ENCODE data around the gene DDX47. TPM values are rescaled to one million over a fixed set of nuclear protein-coding genes. Genes with fewer than 3 reads are reported as not detected.

DDX47 gene
- total and polyA plus RNA-seq, 2 of the 13 experiments (the other 11 are each of a cell fraction or from before 2014, with no cell fraction given): 48.5 to 78.7 TPM

DNA sequence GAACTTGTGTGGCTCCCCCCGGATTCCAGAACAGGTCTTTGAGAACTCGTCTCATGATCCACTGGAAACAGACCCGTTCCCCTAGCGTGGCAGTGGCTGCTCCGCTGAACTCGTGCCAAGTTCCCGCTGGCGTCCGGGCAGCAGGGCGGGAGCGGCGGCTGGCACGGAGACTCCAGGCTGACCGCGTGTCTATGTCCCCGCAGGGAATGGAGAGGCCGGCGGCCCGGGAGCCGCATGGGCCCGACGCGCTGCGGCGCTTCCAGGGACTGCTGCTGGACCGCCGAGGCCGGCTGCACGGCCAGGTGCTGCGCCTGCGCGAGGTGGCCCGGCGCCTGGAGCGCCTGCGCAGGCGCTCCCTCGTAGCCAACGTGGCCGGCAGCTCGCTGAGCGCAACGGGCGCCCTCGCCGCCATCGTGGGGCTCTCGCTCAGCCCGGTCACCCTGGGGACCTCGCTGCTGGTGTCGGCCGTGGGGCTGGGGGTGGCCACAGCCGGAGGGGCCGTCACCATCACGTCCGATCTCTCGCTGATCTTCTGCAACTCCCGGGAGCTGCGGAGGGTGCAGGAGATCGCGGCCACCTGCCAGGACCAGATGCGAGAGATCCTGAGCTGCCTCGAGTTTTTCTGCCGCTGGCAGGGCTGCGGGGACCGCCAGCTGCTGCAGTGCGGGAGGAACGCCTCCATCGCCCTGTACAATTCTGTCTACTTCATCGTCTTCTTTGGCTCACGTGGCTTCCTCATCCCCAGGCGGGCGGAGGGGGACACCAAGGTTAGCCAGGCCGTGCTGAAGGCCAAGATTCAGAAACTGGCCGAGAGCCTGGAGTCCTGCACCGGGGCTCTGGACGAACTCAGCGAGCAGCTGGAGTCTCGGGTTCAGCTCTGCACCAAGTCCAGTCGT lies 26.2 kb upstream of the DDX47 start (continued):
- TF ChIP-seq ZNF761 (CRISPR knock-in tag; conservative IDR thresholded peaks at IDR 0.05) (peak; percentile 90), ARID5B (CRISPR knock-in tag; IDR thresholded peaks at IDR 0.05) (peak; percentile 50; the same call in 1 of the 2 replicates), ZNF446 (CRISPR knock-in tag; IDR thresholded peaks at IDR 0.05) (peak; percentile 77; the same call in 1 of the 2 replicates), ATF1 (CRISPR knock-in tag; IDR thresholded peaks at IDR 0.05) (no peak), POLR2A (IDR thresholded peaks at IDR 0.05; ENCODE audit: insufficient read depth in 1 of 2, low read depth in 2 of 2, low read length in 2 of 2) (peak in 1 of 2 experiments; percentile 50; a peak in 2 of 4 replicates), POLR2AphosphoS2 (IDR thresholded peaks at IDR 0.05; ENCODE audit: low read depth, low read length) (no peak), GTF2F1 (IDR thresholded peaks at IDR 0.05; ENCODE audit: low read length) (no peak), TFAP4 (IDR thresholded peaks at IDR 0.05; ENCODE audit: borderline replicate concordance, low read depth) (no peak), ZNF383 (CRISPR knock-in tag; IDR thresholded peaks at IDR 0.05; ENCODE audit: borderline replicate concordance) (0 out of 2 replicates have a peak, but pooled peaks have one; percentile 54)
- TF ChIP-seq, protein P1, sequence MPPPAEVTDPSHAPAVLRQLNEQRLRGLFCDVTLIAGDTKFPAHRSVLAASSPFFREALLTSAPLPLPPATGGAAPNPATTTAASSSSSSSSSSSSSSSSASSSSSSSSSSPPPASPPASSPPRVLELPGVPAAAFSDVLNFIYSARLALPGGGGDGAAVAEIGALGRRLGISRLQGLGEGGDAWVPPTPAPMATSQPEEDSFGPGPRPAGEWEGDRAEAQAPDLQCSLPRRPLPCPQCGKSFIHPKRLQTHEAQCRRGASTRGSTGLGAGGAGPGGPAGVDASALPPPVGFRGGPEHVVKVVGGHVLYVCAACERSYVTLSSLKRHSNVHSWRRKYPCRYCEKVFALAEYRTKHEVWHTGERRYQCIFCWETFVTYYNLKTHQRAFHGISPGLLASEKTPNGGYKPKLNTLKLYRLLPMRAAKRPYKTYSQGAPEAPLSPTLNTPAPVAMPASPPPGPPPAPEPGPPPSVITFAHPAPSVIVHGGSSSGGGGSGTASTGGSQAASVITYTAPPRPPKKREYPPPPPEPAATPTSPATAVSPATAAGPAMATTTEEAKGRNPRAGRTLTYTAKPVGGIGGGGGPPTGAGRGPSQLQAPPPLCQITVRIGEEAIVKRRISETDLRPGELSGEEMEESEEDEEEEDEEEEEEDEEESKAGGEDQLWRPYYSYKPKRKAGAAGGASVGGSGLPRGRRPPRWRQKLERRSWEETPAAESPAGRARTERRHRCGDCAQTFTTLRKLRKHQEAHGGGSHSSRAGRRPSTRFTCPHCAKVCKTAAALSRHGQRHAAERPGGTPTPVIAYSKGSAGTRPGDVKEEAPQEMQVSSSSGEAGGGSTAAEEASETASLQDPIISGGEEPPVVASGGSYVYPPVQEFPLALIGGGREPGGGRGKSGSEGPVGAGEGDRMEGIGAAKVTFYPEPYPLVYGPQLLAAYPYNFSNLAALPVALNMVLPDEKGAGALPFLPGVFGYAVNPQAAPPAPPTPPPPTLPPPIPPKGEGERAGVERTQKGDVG (CRISPR knock-in tag; IDR thresholded peaks at IDR 0.05; ENCODE audit: borderline replicate concordance): peak; percentile 66; the same call in 1 of the 2 replicates
- TF ChIP-seq, protein P2, sequence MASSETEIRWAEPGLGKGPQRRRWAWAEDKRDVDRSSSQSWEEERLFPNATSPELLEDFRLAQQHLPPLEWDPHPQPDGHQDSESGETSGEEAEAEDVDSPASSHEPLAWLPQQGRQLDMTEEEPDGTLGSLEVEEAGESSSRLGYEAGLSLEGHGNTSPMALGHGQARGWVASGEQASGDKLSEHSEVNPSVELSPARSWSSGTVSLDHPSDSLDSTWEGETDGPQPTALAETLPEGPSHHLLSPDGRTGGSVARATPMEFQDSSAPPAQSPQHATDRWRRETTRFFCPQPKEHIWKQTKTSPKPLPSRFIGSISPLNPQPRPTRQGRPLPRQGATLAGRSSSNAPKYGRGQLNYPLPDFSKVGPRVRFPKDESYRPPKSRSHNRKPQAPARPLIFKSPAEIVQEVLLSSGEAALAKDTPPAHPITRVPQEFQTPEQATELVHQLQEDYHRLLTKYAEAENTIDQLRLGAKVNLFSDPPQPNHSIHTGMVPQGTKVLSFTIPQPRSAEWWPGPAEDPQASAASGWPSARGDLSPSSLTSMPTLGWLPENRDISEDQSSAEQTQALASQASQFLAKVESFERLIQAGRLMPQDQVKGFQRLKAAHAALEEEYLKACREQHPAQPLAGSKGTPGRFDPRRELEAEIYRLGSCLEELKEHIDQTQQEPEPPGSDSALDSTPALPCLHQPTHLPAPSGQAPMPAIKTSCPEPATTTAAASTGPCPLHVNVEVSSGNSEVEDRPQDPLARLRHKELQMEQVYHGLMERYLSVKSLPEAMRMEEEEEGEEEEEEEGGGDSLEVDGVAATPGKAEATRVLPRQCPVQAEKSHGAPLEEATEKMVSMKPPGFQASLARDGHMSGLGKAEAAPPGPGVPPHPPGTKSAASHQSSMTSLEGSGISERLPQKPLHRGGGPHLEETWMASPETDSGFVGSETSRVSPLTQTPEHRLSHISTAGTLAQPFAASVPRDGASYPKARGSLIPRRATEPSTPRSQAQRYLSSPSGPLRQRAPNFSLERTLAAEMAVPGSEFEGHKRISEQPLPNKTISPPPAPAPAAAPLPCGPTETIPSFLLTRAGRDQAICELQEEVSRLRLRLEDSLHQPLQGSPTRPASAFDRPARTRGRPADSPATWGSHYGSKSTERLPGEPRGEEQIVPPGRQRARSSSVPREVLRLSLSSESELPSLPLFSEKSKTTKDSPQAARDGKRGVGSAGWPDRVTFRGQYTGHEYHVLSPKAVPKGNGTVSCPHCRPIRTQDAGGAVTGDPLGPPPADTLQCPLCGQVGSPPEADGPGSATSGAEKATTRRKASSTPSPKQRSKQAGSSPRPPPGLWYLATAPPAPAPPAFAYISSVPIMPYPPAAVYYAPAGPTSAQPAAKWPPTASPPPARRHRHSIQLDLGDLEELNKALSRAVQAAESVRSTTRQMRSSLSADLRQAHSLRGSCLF (CRISPR knock-in tag; IDR thresholded peaks at IDR 0.05; ENCODE audit: borderline replicate concordance): peak; percentile 38; the same call in 1 of the 2 replicates
- TF ChIP-seq, protein P3, sequence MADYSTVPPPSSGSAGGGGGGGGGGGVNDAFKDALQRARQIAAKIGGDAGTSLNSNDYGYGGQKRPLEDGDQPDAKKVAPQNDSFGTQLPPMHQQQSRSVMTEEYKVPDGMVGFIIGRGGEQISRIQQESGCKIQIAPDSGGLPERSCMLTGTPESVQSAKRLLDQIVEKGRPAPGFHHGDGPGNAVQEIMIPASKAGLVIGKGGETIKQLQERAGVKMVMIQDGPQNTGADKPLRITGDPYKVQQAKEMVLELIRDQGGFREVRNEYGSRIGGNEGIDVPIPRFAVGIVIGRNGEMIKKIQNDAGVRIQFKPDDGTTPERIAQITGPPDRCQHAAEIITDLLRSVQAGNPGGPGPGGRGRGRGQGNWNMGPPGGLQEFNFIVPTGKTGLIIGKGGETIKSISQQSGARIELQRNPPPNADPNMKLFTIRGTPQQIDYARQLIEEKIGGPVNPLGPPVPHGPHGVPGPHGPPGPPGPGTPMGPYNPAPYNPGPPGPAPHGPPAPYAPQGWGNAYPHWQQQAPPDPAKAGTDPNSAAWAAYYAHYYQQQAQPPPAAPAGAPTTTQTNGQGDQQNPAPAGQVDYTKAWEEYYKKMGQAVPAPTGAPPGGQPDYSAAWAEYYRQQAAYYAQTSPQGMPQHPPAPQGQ (CRISPR knock-in tag; IDR thresholded peaks at IDR 0.05; ENCODE audit: borderline replicate concordance): no peak; the same call in 1 of the 2 replicates

Measured in HepG2 (cell line).